Immature natural killer cell (primary cell): ENCODE results near the gene CCDC194. TPM values are rescaled to one million over a fixed set of nuclear protein-coding genes. Genes with fewer than 3 reads are reported as not detected.

Source experiments
- DNase-seq, 3 donors: peaks; one replicate each; pipeline ENCODE4 v3.0.0; 2022; ENCODE audit warnings: mixed read lengths in 1 of 3
- H3K27ac Mint-ChIP-seq, 6 donors: one replicate each; pipeline ENCODE4 v1.8.0; 2020; ENCODE audit warnings: mixed read lengths in 6 of 6, mild to moderate bottlenecking in 5 of 6, inconsistent platforms in 4 of 6, moderate library complexity in 3 of 6
- H3K27me3 Mint-ChIP-seq, 3 donors: one replicate each; pipeline ENCODE4 v1.8.0; 2020 to 2021; ENCODE audit warnings: low read depth in 3 of 3, mild to moderate bottlenecking in 3 of 3, mixed read lengths in 3 of 3, moderate library complexity in 3 of 3, inconsistent platforms in 1 of 3
- H3K36me3 Mint-ChIP-seq, 3 donors: one replicate each; pipeline ENCODE4 v1.8.0; 2020; ENCODE audit warnings: mixed read lengths in 3 of 3, inconsistent platforms in 2 of 3, mild to moderate bottlenecking in 2 of 3
- H3K4me1 Mint-ChIP-seq, 2 donors: one replicate each; pipeline ENCODE4 v1.8.0; 2020; ENCODE audit warnings: inconsistent platforms in 2 of 2, mild to moderate bottlenecking in 2 of 2, mixed read lengths in 2 of 2, moderate library complexity in 1 of 2
- H3K4me3 Mint-ChIP-seq, 5 donors: one replicate each; pipeline ENCODE4 v1.8.0; 2020; ENCODE audit warnings: mild to moderate bottlenecking in 5 of 5, mixed read lengths in 5 of 5, inconsistent platforms in 3 of 5, moderate library complexity in 3 of 5
- H3K9me3 Mint-ChIP-seq, 6 donors: one replicate each; pipeline ENCODE4 v1.8.0; 2020; ENCODE audit warnings: mild to moderate bottlenecking in 6 of 6, mixed read lengths in 6 of 6, inconsistent platforms in 4 of 6, moderate library complexity in 3 of 6
- polyA plus RNA-seq, 3 donors: library from polyadenylated mRNA; unstranded; fragments of 300-500 nt; fragmentation: Illumina TruSeq; gene quantifications; one replicate each; pipeline ENCODE4 v1.2.3, GENCODE V29; 2021

Gene CCDC194
- polyA plus RNA-seq, 3 donors from 2014 or later = 0.40 TPM; not detected in 2

DNA sequence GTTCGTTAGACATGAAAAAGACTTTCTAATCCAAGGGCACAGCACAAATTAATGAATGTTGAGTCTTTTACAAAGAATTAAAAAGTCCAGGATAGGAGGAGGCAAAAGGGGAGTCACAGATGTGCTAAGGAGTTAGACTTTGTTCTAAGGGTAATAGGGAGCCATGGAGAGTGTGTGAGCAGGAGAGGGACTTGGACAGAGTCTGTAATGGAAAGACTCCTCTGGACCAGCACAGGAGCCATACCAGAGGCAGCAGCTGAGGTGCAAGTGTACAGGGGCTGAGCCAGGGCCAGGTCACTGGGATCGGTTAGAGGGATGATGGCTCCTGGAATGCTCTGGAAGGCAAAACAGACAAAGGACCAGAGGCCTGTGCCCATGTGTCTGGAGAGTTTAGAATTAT, 46.1 kb downstream of the CCDC194 start:
- H3K36me3 Mint-ChIP-seq = no peaks in the 10 kb centered on the region
- no peaks in the 10 kb centered on the region for H3K9me3 Mint-ChIP-seq
- no peak for DNase-seq
- peaks cover 4 to 7% of the 10 kb centered on the region in 2 donors for H3K4me1 Mint-ChIP-seq
- H3K27ac Mint-ChIP-seq = no peak overlapping the region
- H3K27me3 Mint-ChIP-seq = peaks cover 6 to 13% (median 10%) of the 10 kb centered on the region in 3 donors
- H3K4me3 Mint-ChIP-seq = no peak overlapping the region

DNA sequence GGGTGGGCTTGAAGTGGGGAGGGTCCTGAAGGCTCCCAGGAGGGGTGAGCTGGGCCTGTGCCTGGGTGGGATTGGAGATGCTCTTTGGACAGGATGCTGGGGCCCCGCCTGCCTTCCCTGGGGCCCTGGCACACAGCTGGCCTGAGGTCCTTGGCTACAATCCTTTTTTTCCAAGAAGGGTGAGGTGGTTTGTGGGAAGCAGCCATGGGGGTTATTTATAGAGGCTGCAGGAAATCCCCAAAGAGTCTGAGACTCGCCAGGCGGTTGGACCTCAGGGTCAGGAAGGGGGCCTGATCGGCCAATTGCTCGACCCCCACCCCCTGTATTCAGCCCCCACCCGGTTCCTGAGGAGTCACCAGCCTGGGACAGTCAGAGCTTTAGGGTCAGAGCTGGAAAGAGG, 46.6 kb downstream of the CCDC194 start:
- no peaks in the 10 kb centered on the region for H3K9me3 Mint-ChIP-seq
- H3K36me3 Mint-ChIP-seq = no peaks in the 10 kb centered on the region
- DNase-seq = no peak
- no peak overlapping the region for H3K4me3 Mint-ChIP-seq
- H3K27me3 Mint-ChIP-seq = peaks cover 3 to 13% (median 10%) of the 10 kb centered on the region in 3 donors
- H3K4me1 Mint-ChIP-seq = peaks cover 4 to 7% of the 10 kb centered on the region in 2 donors
- H3K27ac Mint-ChIP-seq = no peak overlapping the region

DNA sequence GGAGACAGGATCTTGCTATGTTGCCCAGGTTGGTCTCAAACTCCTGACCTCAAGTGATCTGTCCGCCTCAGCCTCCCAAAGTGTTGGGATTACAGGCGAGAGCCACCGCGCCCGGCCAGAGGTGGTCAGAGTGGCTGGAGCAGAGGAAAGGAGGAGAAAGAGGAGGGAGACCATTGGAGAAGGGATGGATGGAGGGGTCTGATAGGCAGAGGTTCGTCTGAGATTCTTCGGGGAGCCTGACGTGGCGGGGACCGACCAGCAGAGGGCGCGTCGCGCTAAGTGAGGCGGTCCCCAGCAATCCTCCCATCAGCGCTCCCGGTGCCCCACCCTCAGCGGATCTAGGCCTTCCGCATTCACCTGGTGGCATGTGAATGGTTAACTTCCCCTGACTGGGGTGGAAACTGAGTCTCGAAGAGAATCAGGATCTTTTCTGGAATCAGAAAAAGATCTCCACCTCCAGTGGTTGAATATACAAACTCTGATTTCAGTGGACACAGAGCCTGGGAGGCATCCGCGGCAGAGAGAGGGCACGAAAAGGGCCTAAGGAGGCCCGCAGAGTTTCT, 47.8 kb downstream of the CCDC194 start:
- Mint-ChIP-seq H3K27me3 (peaks cover 3 to 13% (median 4%) of the 10 kb centered on the region in 3 donors), H3K27ac (no peak overlapping the region), H3K36me3 (no peaks in the 10 kb centered on the region), H3K9me3 (no peaks in the 10 kb centered on the region), H3K4me3 (no peak overlapping the region), H3K4me1 (peaks cover 4 to 7% of the 10 kb centered on the region in 2 donors)
- peak; percentile 63 to 70 (median 68) for DNase-seq

DNA sequence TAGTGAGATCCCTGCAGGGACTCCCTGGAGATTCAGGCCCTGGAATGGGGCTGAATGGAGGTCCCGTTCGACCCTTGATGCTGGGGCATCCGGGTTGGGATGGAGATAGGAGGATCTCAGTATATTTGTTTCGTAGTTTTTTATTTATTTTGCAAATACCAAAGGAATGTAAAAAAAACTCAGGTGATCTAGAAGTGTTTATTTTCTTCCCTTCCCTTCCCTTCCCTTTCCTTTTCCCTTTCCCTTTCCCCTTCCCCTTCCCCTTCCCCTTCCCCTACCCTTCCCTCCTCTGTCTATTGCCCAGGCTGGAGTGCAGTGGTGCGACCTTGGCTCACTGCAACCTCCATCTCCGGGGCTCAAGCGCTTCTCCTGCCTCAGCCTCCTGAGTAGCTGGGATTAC, 52.2 kb downstream of the CCDC194 start:
- H3K27ac Mint-ChIP-seq = no peak overlapping the region
- peaks cover 0 to 6% (median 2%) of the 10 kb centered on the region in 3 donors for H3K27me3 Mint-ChIP-seq
- H3K4me3 Mint-ChIP-seq = no peak overlapping the region
- no peak for DNase-seq
- H3K36me3 Mint-ChIP-seq = no peaks in the 10 kb centered on the region
- peaks cover 15 to 16% of the 10 kb centered on the region in 2 donors for H3K4me1 Mint-ChIP-seq
- no peaks in the 10 kb centered on the region for H3K9me3 Mint-ChIP-seq

DNA sequence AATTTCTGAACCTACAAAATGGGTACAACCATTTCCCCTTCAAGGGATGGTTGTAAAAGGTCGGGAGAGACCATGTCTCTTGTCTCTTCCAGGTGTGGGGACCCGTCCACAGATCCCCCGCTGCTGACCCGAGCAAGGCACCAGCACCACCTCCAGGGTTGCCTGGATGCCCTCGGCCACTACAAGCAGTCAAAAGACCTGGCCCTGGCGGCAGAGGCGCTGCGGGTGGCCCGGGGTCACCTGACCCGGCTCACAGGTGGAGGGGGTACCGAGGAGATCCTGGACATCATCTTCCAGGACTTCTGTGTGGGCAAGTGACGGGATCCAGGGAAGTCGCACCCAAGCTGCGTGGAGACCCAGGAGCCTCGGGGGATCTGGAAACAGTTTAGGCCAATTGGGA, 52.6 kb downstream of the CCDC194 start:
- Mint-ChIP-seq H3K36me3 (no peaks in the 10 kb centered on the region), H3K27me3 (peaks cover 0 to 6% (median 2%) of the 10 kb centered on the region in 3 donors), H3K4me3 (no peak overlapping the region), H3K27ac (no peak overlapping the region), H3K4me1 (peaks cover 18 to 20% of the 10 kb centered on the region in 2 donors), H3K9me3 (no peaks in the 10 kb centered on the region)
- no peak for DNase-seq

DNA sequence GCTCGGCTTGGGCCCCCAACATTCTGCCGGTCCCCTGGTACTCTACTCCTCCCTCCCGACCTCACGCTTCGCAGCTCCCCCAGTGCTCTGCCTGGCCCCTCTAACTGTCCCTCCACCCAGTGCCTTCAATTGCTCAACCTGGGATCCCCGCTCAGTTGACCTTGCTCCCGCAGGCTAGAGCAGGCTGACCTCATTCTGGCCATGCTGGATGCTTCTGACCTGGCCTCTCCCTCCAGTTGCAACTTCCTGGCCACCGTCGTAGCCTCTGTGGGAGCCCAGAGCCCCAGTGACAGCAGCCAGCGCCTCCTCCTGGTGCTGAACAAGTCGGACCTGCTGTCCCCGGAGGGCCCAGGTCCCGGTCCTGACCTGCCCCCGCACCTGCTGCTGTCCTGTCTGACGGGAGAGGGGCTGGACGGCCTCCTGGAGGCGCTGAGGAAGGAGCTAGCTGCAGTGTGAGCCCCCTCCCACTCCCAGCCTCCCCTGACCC, 53.1 kb downstream of the CCDC194 start:
- DNase-seq = no peak
- Mint-ChIP-seq H3K27ac (no peak overlapping the region), H3K27me3 (peaks cover 0 to 5% (median 2%) of the 10 kb centered on the region in 3 donors), H3K36me3 (no peaks in the 10 kb centered on the region), H3K4me1 (peaks cover 14 to 18% of the 10 kb centered on the region in 2 donors), H3K4me3 (no peak overlapping the region), H3K9me3 (no peaks in the 10 kb centered on the region)

Other genes starting within 250 kb of the CCDC194 start
- gene USE1, start 178.8 kb downstream of the CCDC194 start, polyA plus RNA-seq = 10 to 100 TPM; 35.4 to 42.0 (median 38.8) TPM
- 10 to 100 TPM; 31.4 to 51.3 (median 42.3) TPM for gene OCEL1, start 168.0 kb downstream of the CCDC194 start, polyA plus RNA-seq
- 1 to 10 TPM in 1 of 3 donors, under 1 TPM in 2; 0.67 to 1.4 (median 0.94) TPM for gene NR2F6, start 148.3 kb downstream of the CCDC194 start, polyA plus RNA-seq
- not detected for gene USHBP1, start 129.5 kb downstream of the CCDC194 start, polyA plus RNA-seq
- gene BABAM1, start 126.8 kb downstream of the CCDC194 start, polyA plus RNA-seq = 100 to 1,000 TPM; 135 to 218 (median 141) TPM
- gene ANKLE1, start 112.3 kb downstream of the CCDC194 start, polyA plus RNA-seq = not detected
- 10 to 100 TPM in 1 of 3 donors, 1 to 10 TPM in 2; 7.5 to 10.3 (median 8.3) TPM for gene ABHD8, start 90.8 kb downstream of the CCDC194 start, polyA plus RNA-seq
- gene MRPL34, start 88.3 kb downstream of the CCDC194 start, polyA plus RNA-seq = 100 to 1,000 TPM; 189 to 270 (median 197) TPM
- gene DDA1, start 84.6 kb downstream of the CCDC194 start, polyA plus RNA-seq = 10 to 100 TPM; 30.0 to 48.6 (median 40.6) TPM
- under 1 TPM; 0.06 to 0.40 (median 0.12) TPM for gene ANO8, start 59.3 kb downstream of the CCDC194 start, polyA plus RNA-seq
- 1 to 10 TPM; 2.8 to 8.8 (median 3.1) TPM for gene GTPBP3, start 56.6 kb downstream of the CCDC194 start, polyA plus RNA-seq
- gene PLVAP, start 16.9 kb downstream of the CCDC194 start, polyA plus RNA-seq = not detected
- 100 to 1,000 TPM; 326 to 394 (median 383) TPM for gene BST2, start 11.4 kb upstream of the CCDC194 start, polyA plus RNA-seq
- gene MVB12A, start 25.9 kb upstream of the CCDC194 start, polyA plus RNA-seq = 10 to 100 TPM; 35.8 to 43.6 (median 36.3) TPM
- gene TMEM221, start 54.5 kb upstream of the CCDC194 start, polyA plus RNA-seq = under 1 TPM in 1 of 3 donors, not detected in 2; 0.24 TPM
- not detected for gene NXNL1, start 66.7 kb upstream of the CCDC194 start, polyA plus RNA-seq
- gene SLC27A1, start 76.3 kb upstream of the CCDC194 start, polyA plus RNA-seq = 10 to 100 TPM in 2 of 3 donors, 1 to 10 TPM in 1; 9.7 to 15.9 (median 15.3) TPM
- 100 to 1,000 TPM in 2 of 3 donors, 10 to 100 TPM in 1; 65.3 to 118 (median 107) TPM for gene PGLS, start 117.5 kb upstream of the CCDC194 start, polyA plus RNA-seq
- 10 to 100 TPM; 16.9 to 26.8 (median 22.6) TPM for gene COLGALT1, start 161.5 kb upstream of the CCDC194 start, polyA plus RNA-seq